SK-N-SH (cell line): ENCODE data around the gene LCMT2. TPM values are rescaled to one million over a fixed set of nuclear protein-coding genes. Genes with fewer than 3 reads are reported as not detected.

ENCODE experiments used
- CTCF ChIA-PET: fragments of 300-600, 350-600 bp; formaldehyde crosslinking; extraction: SDS; loops from one replicate; lab custom pipeline; 2021; lab: Yijun Ruan, JAX
- POLR2A ChIA-PET: fragments of 350-600 bp; sonication (Branson Sonifier 250); formaldehyde crosslinking; extraction: SDS; loops from one replicate; lab custom pipeline; 2020; ENCODE audit warnings: antibody characterized with exemption, inconsistent platforms; lab: Yijun Ruan, JAX
- DNase-seq: peaks from one replicate; pipeline ENCODE4 v3.0.0; 2012
- H2AFZ ChIP-seq: fragments of 200-600 bp; sonication (generic); 2 replicates; pipeline ENCODE4 v1.8.1; 2016; ENCODE audit warnings: antibody characterized with exemption, mild to moderate bottlenecking, low read depth
- H3F3A ChIP-seq: fragments of 200-600 bp; sonication (generic); replicated peaks from 2 replicates; pipeline ENCODE3; 2016; ENCODE audit warnings: antibody characterized with exemption, mild to moderate bottlenecking; ENCODE audit not compliant: insufficient read depth
- H3K27ac ChIP-seq, 2 experiments: fragments of 200-500 bp in 1 of 2; fragments of 200-600 bp in 1 of 2; sonication (Bioruptor generic) in 1 of 2; sonication (generic), shearing (Covaris generic) in 1 of 2; 2 replicates each; pipeline versions ENCODE4 v1.5.1 to v1.6.1; 2014 to 2016; ENCODE audit warnings: low read depth in 2 of 2, inconsistent platforms in 1 of 2, low read length in 1 of 2, mild to moderate bottlenecking in 1 of 2, mixed read lengths in 1 of 2
- H3K27me3 ChIP-seq: fragments of 200-600 bp; sonication (generic), shearing (Covaris generic); 2 replicates; pipeline ENCODE4 v1.6.1; 2016; ENCODE audit warnings: mixed run types; ENCODE audit not compliant: insufficient read depth
- H3K36me3 ChIP-seq, 2 experiments: fragments of 200-500 bp in 1 of 2; fragments of 200-600 bp in 1 of 2; sonication (Bioruptor generic) in 1 of 2; sonication (generic) in 1 of 2; replicated peaks in 1 of 2; 2 replicates each; pipeline versions ENCODE3 to v1.5.1; 2014 to 2016; ENCODE audit warnings: low read length in 1 of 2, mild to moderate bottlenecking in 1 of 2; ENCODE audit not compliant: insufficient read depth in 2 of 2, control insufficient read depth in 1 of 2
- H3K4me1 ChIP-seq, 2 experiments: fragments of 200-500 bp in 1 of 2; fragments of 200-600 bp in 1 of 2; sonication (Bioruptor generic) in 1 of 2; sonication (generic), shearing (Covaris generic) in 1 of 2; 2 replicates each; pipeline versions ENCODE4 v1.5.1 to v1.6.1; 2014 to 2016; ENCODE audit warnings: low read depth in 1 of 2, low read length in 1 of 2, mixed run types in 1 of 2; ENCODE audit not compliant: insufficient read depth in 2 of 2, control insufficient read depth in 1 of 2
- H3K4me2 ChIP-seq: fragments of 200-600 bp; sonication (generic), shearing (Covaris generic); 2 replicates; pipeline ENCODE4 v1.6.1; 2017; ENCODE audit warnings: mixed run types
- H3K4me3 ChIP-seq, 2 experiments: fragments of 200-500 bp in 1 of 2; fragments of 200-600 bp in 1 of 2; sonication (Bioruptor generic) in 1 of 2; sonication (generic), shearing (Covaris generic) in 1 of 2; 2 replicates each; pipeline versions ENCODE4 v1.5.1 to v1.8.1; 2014 to 2016; ENCODE audit warnings: low read depth in 2 of 2, inconsistent platforms in 1 of 2, low read length in 1 of 2, mild to moderate bottlenecking in 1 of 2, mixed read lengths in 1 of 2, moderate library complexity in 1 of 2
- H3K79me2 ChIP-seq: fragments of 200-600 bp; sonication (generic); 2 replicates; pipeline ENCODE4 v1.8.1; 2017; ENCODE audit warnings: mild to moderate bottlenecking; ENCODE audit not compliant: insufficient read depth
- H3K9ac ChIP-seq: fragments of 200-600 bp; sonication (generic); 2 replicates; pipeline ENCODE4 v1.6.1; 2017; ENCODE audit warnings: mixed run types
- H3K9me2 ChIP-seq: fragments of 200-600 bp; sonication (generic); 2 replicates; pipeline ENCODE4 v1.6.1; 2017; ENCODE audit warnings: mixed run types
- H3K9me3 ChIP-seq: fragments of 200-600 bp; sonication (generic); 2 replicates; pipeline ENCODE4 v1.6.1; 2017; ENCODE audit warnings: mixed run types, mild to moderate bottlenecking, moderate library complexity
- H4K20me1 ChIP-seq: fragments of 200-600 bp; sonication (generic); 2 replicates; pipeline ENCODE4 v1.6.1; 2017; ENCODE audit warnings: mild to moderate bottlenecking, mixed run types; ENCODE audit not compliant: insufficient read depth
- CTCF ChIP-seq: fragments of 200-600 bp; sonication (generic); IDR thresholded peaks from 2 replicates; pipeline ENCODE4 v1.6.1; 2017; ENCODE audit warnings: antibody characterized with exemption, mild to moderate bottlenecking, moderate library complexity
- ELF1 ChIP-seq: IDR thresholded peaks from 2 replicates; pipeline ENCODE4 v1.4.0; 2012
- EP300 ChIP-seq, 2 experiments: IDR thresholded peaks; 2 replicates each; pipeline versions ENCODE4 v1.4.0 to v1.6.1; 2012; ENCODE audit warnings: borderline replicate concordance in 1 of 2, low read depth in 1 of 2, low read length in 1 of 2
- FOSL2 ChIP-seq: IDR thresholded peaks from 2 replicates; pipeline ENCODE4 v1.4.0; 2012; ENCODE audit warnings: low read depth, mild to moderate bottlenecking, moderate library complexity, borderline replicate concordance
- FOXM1 ChIP-seq: IDR thresholded peaks from 2 replicates; pipeline ENCODE4 v1.4.0; 2012; ENCODE audit warnings: low read depth, mild to moderate bottlenecking
- GABPA ChIP-seq: IDR thresholded peaks from 2 replicates; pipeline ENCODE4 v1.4.0; 2012; ENCODE audit warnings: low read depth, mild to moderate bottlenecking
- JUND ChIP-seq: IDR thresholded peaks from 2 replicates; pipeline ENCODE4 v1.4.0; 2012
- MEF2A ChIP-seq: IDR thresholded peaks from 2 replicates; pipeline ENCODE4 v1.4.0; 2012; ENCODE audit warnings: low read depth, borderline replicate concordance
- MXI1 ChIP-seq: IDR thresholded peaks from 2 replicates; pipeline ENCODE4 v1.6.1; 2012; ENCODE audit warnings: mild to moderate bottlenecking, low read depth, low read length, improper control_type of control experiment
- NFIC ChIP-seq: IDR thresholded peaks from 2 replicates; pipeline ENCODE4 v1.4.0; 2012; ENCODE audit warnings: borderline replicate concordance
- POLR2AphosphoS5 ChIP-seq: IDR thresholded peaks from 2 replicates; pipeline ENCODE4 v1.6.1; 2012; ENCODE audit warnings: low read depth, low read length
- RFX5 ChIP-seq: IDR thresholded peaks from 2 replicates; pipeline ENCODE4 v1.6.1; 2012; ENCODE audit warnings: mild to moderate bottlenecking, improper control_type of control experiment, low read length
- RXRA ChIP-seq: IDR thresholded peaks from 2 replicates; pipeline ENCODE4 v1.4.0; 2012; ENCODE audit warnings: low read depth, mild to moderate bottlenecking, borderline replicate concordance
- SIN3A ChIP-seq: IDR thresholded peaks from 2 replicates; pipeline ENCODE4 v1.6.1; 2012; ENCODE audit warnings: low read depth, mild to moderate bottlenecking, low read length, moderate library complexity, borderline replicate concordance
- SMC3 ChIP-seq: IDR thresholded peaks from 2 replicates; pipeline ENCODE4 v1.6.1; 2012; ENCODE audit warnings: low read depth, low read length, improper control_type of control experiment
- TCF12 ChIP-seq: IDR thresholded peaks from 2 replicates; pipeline ENCODE4 v1.4.0; 2012
- TEAD4 ChIP-seq: IDR thresholded peaks from 2 replicates; pipeline ENCODE4 v1.4.0; 2012; ENCODE audit warnings: mild to moderate bottlenecking, borderline replicate concordance; ENCODE audit not compliant: insufficient read depth
- USF1 ChIP-seq: IDR thresholded peaks from 2 replicates; pipeline ENCODE4 v1.4.0; 2012; ENCODE audit warnings: low read depth, borderline replicate concordance
- USF2 ChIP-seq: fragments of 150-350 bp; IDR thresholded peaks from 2 replicates; pipeline ENCODE4 v1.6.1; 2017; ENCODE audit warnings: antibody characterized with exemption, low read length, low read depth, borderline replicate concordance
- YY1 ChIP-seq: IDR thresholded peaks from 2 replicates; pipeline ENCODE4 v1.4.0; 2012; ENCODE audit warnings: low read depth, mild to moderate bottlenecking
- WGBS: methylation state at CpG from one replicate; pipeline ENCODE4 v1.1.6; 2017; ENCODE audit warnings: low lambda C conversion rate; 5-methylcytosine and 5-hydroxymethylcytosine counted together
- polyA plus RNA-seq, 3 experiments: library from polyadenylated mRNA; depleted of rRNA; stranded (reverse); fragments of >200 nt; gene quantifications; 2 replicates each; pipeline ENCODE4 v1.2.3, GENCODE V29; 2012

Gene LCMT2
- polyA plus RNA-seq, 1 of the 3 experiments (the other 2 are of a cell fraction): 7.1 TPM

DNA sequence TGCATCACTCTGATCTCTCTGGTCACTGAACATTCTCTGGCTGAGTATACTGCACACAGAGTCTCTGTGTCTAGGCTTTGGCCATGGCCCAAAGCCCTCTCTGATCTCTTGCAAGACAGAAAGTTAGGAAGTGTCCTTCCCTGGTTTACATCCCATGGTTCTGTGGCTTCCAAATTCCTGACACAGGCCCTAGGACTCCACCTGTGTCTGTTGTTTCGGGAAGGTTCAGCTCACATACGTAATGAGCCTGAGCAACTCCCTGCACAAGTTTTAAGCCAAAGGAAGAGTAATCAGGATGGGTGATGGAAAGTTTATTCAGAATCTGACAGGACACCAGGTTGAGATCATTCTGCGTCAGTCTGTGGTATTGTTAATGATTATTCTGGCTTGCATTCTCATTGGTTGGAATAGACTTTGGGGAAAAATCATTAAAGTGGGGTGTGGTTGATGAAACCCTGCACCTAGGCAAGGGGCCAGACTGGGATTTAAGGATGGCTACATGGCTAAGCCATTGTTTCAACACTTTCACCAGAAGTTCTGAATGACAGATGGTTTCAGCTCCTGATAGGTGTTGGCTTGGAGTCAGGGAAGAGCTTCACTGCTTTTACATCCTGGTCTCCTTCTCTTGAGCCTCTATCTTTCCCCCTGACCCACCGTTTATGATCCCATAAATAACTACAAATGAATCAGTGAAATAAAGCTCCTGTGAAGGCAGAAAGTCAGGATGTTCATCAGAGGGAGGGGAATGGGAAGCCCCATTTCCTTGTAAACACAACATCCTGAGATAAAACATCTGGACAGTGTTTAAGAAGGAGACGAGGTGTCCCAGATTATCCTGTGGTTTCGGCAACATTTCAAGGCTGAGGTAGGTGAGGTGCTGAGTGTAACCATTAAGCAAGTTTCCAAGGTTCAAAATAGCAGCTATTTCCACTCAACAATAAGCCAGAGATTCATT, 14.1 kb downstream of the LCMT2 start:
- Histone ChIP-seq H4K20me1 (no peaks in the 10 kb centered on the region), H3K4me3 (no peak overlapping the region), H3K27ac (no peak overlapping the region), H3K9ac (no peak overlapping the region), H3K36me3 (no peaks in the 10 kb centered on the region), H3K9me2 (no peaks in the 10 kb centered on the region), H3K4me2 (no peak overlapping the region), H3K27me3 (peaks cover 8% of the 10 kb centered on the region; the same call in 1 of the 2 replicates), H3K4me1 (no peaks in the 10 kb centered on the region), H3K9me3 (no peaks in the 10 kb centered on the region), H2AFZ (no peak overlapping the region), H3K79me2 (no peaks in the 10 kb centered on the region), H3F3A (no peaks in the 10 kb centered on the region)
- WGBS: 53% methylated on average over 6 of the region's 6 CpGs
- CTCF ChIA-PET: no interaction called here
- TF ChIP-seq ELF1 (no peak), TCF12 (no peak), EP300 (IDR thresholded peaks at IDR 0.05; ENCODE audit: borderline replicate concordance in 1 of 2, low read depth in 1 of 2, low read length in 1 of 2) (no peak), YY1 (no peak), SIN3A (no peak), MEF2A (no peak), SMC3 (no peak), FOSL2 (no peak), MXI1 (no peak), USF1 (no peak), GABPA (no peak), NFIC (no peak), RFX5 (no peak), JUND (no peak), CTCF (no peak)
- DNase-seq: no peak
- POLR2A ChIA-PET: no interaction called here

GRCh38 chr15:43314171-43314570, 16.2 kb downstream of the LCMT2 start:
- DNase-seq: no peak
- no peak overlapping the region for H3K4me2 ChIP-seq
- H3K36me3 ChIP-seq: no peaks in the 10 kb centered on the region
- H3F3A ChIP-seq: no peaks in the 10 kb centered on the region
- no peaks in the 10 kb centered on the region for H4K20me1 ChIP-seq
- TF ChIP-seq FOXM1 (no peak), USF2 (no peak), USF1 (no peak), SMC3 (no peak), POLR2AphosphoS5 (no peak), EP300 (IDR thresholded peaks at IDR 0.05; ENCODE audit: borderline replicate concordance in 1 of 2, low read depth in 1 of 2, low read length in 1 of 2) (no peak), FOSL2 (no peak), RXRA (no peak), NFIC (no peak), TEAD4 (no peak), MEF2A (no peak), SIN3A (no peak)
- no peaks in the 10 kb centered on the region for H3K9me2 ChIP-seq
- CTCF ChIA-PET: no interaction called here
- H2AFZ ChIP-seq: no peak overlapping the region
- H3K27ac ChIP-seq: no peak overlapping the region
- no peaks in the 10 kb centered on the region for H3K9me3 ChIP-seq
- POLR2A ChIA-PET: no interaction called here
- WGBS: 20% methylated on average over 3 of the region's 3 CpGs
- peaks cover 24% of the 10 kb centered on the region; the same call in 1 of the 2 replicates for H3K27me3 ChIP-seq
- no peaks in the 10 kb centered on the region for H3K79me2 ChIP-seq
- H3K4me1 ChIP-seq: no peaks in the 10 kb centered on the region
- no peak overlapping the region for H3K9ac ChIP-seq
- H3K4me3 ChIP-seq: no peak overlapping the region
